Stimulated activated CD4-positive, alpha-beta T cell treated with anti-CD3 and anti-CD28 coated beads, Interleukin-15, amount 100 ng/mL, for 48 hours (primary cell): Measurements from ENCODE around the gene AKAP12.
"Not testable (repeated sequence)": the region's sequence is repeated elsewhere in the genome, so short reads cannot be mapped to it uniquely, and the experiment has no call there.

Experiments used
- DNase-seq, 2 donors: peaks; one replicate each; pipeline ENCODE4 v3.0.0-alpha.2; 2020; ENCODE audit warnings: low read depth in 2 of 2

The AKAP12 gene

DNA sequence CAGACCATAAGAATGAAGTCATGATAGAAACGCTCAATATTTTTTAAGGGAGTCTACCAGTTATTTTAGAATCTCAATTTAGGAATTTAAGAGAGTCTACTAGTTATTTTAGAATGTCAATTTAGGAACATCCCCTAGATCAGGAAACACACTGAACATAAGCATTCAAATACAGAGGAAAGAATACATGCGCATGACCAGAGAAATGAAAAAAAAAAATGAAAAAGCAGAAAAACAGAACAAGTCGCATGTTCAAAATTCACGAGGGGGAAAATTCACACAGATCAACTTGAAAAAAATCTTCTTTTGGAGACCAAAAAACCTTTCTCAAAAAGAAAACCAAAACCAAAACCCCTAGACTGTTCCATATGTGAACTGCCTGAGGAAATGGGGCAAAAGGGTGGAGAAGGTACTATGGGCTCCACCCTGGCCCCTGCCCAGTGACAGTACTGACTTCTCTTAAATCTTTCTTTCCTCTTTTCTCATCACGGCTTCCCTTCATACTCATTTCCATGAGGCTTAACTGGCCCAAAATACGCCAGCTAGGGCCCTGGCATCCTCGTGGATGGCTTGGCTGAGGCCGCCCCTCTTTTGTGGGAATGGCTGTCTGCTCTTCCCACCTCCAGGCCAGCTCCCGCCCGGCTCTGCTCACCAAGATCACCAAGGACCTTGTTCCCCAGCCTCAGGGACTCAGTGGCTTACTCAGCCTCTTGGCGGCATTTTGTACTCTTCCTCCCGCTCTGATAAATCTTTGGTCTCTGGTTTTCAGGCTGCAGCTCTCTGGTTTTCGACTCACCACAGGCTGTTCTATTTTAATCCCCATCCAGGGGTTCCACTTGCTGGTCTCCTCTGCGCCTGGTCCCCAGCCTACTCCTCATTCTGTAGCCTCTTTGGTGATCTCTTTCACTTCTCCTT lies 140.4 kb downstream of the AKAP12 start:
- DNase-seq, result no peak

DNA sequence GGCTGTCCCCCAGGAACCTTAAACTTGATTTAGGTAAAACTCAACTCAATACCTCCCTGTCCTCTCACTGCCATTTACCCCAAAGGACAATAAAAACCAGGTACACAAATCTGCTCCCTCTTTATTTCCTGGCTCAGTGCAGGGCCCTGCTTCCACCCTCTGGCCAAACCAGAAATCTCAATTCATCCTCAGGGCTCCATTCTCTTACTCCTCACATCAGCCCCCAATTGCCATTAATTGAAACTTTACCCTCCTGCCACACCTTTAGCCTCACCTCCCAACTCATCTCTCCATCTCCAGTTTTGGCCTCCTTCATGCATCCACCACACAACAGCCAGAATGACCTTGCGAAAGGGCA lies 141.1 kb downstream of the AKAP12 start:
- DNase-seq, result no peak

DNA sequence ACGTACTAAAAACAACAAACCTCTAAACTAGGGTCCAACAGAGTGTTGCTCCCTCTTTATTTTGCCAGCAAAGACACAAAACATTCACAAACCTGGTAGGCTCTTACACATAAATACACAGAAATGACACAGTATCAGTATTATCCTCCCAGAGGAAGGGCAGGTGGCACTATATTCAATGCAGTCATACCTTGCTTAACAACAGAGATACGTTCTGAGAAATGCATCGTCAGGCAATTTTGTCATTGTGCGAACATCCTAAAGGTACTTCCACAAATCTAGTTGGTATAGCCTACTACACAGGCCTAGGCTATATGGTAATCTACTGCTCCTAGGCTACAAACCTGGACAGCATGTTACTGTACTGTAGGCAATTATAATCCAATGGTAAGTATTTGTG lies 142.0 kb downstream of the AKAP12 start:
- DNase-seq, result no peak

DNA sequence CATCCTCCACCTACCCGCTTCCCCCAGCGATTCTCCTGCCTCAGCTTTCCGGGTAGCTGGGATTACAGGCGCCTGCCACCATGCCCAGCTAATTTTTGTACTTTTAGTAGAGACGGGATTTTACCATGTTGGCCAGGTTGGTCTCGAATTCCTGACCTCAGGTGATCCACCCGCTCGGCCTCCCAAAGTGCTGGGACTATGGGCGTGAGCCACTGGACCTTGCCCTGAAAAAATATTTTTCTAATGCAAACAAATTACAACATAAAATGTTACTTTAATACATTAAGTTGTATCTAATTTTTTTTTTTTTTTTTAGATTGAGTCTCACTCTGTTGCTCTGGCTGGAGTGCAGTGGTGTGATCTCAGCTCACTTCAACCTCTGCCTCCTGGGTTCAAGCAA lies 142.9 kb downstream of the AKAP12 start:
- DNase-seq, result not testable (repeated sequence)

DNA sequence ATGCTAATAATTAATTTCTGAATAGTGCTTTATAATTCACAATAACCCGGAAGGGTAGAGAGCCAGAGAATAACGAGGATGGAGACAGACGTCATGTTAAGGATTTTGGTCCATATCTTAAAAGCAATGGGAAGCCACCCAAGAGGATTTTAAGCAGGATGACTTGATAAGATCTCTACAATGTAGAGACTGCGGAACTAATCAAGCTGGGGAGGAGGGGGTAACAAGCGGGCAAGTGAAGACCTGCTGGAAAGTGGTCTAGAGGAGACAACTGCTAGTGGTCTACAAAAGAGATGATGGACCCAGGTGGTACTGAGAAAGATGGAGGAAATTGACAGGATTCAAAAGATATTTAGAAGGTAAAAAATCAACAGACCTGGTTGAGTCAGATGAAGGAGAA lies 144.4 kb downstream of the AKAP12 start:
- no peak for DNase-seq

DNA sequence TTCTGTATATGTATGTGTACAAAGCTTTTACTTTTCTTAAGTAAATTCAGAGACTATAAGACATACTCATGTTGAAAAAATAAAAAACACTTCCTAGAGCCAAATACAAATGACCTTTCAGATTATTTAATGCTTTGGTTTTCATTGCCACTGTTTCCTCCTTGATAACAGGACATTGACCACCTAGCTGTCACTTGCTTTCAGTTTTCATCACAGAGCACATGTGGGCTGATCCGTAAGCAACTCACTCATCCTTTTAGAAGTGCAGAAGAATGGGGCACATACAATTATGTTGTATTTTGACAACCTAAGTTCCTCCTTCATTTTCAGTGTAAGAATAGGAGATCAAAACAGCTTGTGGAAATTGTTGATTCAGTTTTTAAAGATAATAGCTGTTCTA lies 145.4 kb downstream of the AKAP12 start:
- no peak for DNase-seq

DNA sequence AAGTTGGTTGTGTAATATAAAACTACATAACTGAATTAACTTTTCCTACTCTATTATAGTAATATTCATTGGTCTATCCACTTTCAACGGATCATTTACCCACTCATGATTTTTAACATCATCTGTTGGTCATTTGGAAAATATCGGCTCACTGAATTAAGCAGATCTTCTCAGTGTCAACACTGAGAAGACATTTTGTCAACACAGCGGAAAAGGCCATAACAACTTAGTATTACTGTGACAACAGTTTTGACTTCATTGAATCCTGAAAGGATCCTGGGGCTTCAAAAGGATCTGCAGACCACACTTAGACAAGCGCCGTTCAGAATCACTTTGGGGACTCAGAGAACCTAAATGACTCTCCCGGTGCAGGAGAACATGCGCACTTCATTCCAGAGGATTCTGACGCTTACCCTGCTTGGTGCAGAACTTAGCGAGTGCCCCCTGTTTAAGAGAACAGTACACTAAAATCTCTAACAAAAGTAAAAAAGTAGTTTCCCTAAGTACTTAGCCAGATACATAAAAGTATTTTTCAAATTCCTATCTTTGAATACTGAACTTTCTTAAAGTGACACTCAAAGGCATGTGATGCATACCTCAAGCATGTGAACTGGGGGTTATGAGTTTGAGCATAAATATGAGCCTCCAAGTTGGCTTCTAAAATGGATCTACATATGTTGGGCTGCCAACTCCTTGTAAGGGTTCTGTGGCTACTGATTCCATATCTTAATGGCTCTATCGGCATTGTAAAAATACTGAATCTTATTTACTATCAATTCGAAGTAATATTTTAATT lies 147.6 kb downstream of the AKAP12 start:
- no peak for DNase-seq

DNA sequence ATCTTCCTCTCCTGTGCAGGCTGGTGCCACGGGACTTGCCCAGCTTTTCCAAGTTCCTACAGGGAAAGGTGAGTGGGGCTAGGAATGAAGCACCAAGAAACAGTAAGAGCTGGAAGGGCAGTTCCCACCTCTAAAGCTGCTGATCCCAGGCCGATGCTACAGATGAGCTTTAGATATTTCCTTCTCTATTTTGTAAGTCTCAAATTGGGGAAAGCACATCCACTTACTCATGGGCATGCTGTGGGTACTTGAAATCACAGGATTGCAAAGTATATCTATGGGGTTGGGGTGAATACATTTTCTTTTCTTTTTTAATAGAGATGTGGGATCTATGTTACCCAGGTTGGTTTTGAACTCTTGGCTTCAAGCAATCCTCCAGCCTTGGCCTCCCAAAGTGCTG lies 148.5 kb downstream of the AKAP12 start:
- no peak for DNase-seq

DNA sequence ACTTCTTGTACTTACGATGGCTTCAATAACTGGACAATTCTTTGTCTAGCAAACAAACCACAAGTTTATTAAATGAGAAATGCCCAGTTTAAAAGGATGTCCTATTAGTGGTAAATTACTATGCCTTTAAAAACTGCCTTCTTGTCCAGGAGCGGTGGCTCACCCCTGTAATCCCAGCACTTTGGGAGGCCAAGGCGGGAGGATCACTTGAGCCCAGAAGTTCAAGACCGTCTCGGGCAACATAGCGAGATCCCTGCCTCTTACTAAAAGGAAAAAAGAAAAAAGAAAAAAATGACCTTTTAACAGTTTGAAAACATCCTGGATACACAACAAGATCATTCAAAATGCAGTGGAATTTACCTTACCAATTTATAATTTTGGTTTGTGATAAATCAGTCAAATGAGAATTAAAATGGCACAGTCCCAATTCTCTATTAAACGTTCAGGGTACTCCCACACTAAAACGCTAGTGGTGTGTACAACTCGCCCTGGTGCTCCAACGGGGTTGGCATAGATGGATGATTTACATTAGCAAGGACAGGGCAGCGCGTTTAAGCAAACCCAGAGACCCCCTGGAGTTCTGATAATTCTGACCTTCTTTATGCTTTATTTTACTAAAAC lies 149.3 kb downstream of the AKAP12 start:
- DNase-seq, result no peak

DNA sequence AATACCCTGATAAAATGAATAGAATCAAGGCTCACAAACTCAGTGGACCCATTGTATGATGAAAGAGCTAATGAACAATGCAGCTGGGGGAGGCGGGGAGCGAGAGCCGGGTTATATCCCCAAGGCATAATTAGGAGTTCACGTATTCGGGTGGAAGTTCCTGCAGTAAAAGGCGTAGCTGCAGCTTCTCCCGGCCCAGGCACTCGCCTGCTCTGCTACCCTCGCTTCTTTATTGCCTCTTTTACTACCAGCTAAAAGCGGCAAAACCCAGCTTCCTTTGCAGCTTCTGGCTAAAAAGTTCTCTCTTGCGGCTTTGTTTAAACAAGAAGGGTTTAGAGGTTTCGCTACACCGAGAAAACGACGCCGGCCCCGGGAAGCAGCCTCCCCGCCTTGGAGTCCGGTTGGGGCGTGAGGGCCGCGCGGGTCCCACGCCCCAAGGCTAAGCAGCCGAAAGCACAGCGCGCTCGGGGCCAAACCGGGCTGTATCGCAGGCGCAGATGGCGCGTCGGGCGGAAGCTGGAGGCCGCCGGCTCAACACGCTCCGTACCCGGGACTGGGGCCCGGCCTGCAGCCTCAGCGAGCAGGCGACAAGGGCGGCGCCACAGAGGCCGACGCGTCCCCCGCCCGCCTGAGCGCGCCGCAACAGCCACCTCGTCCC lies 150.0 kb downstream of the AKAP12 start:
- DNase-seq, result no peak

DNA sequence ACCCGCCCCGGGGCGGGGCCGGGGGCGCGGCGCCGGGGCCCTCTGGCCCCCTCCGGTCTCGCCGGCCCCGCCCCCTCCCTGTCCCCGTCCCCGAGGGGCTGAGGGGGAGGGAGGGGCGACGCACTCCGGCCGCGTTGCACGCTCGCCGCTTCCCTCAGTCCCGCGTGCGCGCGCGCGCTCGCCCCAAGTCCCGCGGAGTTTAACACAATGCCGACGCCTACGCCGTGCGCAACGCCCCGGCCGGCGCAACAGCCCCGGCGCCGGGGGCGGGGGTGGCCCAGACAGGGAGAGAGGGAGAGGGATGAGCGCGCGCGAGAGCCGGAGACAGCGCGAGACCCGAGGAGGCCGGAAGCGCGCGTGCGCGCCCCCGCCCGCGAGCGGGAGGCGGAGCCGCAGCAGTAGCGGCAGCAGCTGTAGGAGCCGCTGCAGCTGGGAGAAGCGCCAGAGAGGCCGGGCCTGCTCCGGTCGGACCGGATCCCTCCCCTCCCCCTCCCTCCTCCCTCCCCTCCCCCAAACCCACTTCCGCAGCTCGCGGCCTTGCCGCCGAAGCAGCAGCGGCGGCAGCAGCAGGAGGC lies 150.6 kb downstream of the AKAP12 start:
- peak; percentile 96 to 97 for DNase-seq

DNA sequence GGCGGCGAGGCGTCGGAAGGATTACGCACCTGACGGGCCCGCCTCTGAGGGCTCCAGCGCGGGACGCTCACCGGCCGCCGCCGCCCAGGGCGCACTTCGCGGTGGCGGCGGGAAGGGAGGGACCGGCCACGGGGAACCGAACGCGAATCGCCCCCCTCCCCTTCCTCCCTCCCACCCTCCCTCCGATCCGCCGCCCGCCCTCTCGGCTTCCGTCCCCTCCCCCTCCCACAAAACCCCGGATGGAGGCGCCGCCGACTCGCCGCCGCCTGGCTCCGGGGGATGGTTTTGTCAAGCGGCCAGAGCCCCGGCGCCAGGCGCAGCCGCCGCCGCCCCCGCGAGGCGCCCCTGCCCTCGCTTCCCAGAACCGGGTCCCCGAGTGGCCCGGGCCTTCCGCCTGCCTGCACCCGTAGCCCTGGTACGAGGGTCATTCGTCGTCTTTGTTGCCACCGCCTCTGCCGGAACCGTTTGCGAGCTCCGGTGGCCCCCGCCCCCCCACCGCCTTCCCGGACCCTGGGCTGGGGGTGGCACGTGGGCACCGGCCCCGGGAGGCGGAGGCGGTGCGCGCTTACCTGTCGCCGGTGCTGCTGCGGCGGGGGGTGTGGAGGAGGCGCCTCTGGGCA lies 151.2 kb downstream of the AKAP12 start:
- peak; percentile 58 to 72 for DNase-seq

DNA sequence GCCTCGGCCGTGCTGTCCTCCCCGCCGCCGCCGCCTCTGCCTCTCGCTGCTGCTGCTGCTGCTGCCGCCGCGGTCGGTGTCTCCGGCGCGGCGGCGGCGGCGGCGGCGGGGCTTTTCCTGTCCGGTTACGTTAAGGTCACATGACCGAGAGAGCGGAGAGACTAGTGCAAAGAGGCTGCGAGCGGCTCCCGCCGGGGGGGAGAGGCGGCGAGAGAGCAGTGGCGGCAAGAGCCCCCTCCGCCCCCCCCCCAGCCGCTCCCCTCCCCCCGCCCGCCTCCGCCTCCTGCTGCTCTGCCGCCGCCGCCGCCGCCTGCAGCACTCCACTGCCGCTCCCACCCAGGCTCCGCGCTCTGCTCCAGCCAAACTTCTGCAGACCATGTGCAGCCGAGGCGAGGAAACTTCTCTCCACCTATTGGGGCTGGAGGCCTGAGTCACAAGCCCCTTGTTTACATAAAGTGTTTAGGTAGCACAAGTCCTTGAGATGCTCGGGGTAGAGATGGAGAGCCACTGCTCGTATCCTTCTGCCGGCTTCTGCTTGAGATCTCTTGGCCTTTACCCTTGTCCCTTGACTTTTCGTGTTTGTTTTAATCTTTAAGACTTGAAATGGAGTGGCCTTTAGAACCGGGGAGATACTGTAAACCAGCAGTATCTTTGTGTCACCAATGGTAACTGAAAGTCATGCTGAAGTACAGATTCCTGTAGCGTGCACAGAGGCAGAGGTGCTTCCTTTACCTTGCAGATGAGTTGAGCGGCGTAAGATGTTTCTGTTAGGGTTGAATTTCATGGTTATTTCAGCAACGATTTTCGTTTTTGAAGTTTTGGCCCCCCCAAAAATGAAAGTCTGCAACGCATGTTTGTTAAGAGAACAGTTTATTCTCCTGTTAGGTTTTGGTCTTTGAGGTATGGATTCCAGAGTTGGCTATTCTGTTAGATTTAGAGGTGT lies 152.0 kb downstream of the AKAP12 start, which contains the start of gene ZBTB2:
Gene ZBTB2, minus strand, starts transcription at position 89 of the 943 bp plus-strand sequence. CDS start 17,922 bp downstream, outside the sequence.
- peak; percentile 42 to 58 for DNase-seq

DNA sequence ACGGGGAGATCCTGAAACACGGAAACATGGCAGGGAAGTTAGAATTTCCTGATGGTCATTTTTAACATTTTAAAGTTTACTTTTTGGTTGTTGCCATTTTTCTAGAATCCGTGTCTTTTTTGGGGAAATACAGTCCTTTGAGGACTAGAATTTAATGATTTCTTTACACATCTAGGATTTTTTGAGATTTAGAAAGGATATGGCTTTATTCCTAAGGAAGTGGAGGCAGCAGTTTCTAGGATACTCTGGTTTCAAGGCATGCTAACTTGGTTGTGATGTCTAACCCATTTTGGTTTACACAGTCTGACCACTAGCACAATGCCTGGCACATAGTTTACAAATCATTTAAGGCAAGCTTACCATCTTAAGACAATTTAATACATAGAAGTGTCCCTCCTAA lies 152.7 kb downstream of the AKAP12 start:
- DNase-seq, result no peak

DNA sequence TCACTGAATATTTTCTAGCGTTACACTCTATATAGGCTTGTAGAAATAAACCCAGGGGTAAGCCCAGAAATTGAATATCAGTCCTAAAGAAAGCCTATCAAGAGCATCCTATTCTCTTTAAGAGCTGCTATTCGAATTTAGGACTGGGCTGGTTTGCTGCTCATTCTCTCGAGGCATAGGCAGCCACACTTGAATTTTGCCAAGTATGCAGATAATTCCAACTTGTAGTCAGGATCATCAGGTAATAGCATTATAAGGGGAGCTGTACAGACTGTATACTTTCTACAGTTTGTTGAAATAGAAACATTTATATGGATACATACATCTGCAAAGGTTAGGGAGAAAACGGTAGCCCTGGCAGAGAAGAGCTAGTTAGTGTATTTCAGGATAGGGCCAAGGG lies 153.6 kb downstream of the AKAP12 start:
- DNase-seq, result no peak

DNA sequence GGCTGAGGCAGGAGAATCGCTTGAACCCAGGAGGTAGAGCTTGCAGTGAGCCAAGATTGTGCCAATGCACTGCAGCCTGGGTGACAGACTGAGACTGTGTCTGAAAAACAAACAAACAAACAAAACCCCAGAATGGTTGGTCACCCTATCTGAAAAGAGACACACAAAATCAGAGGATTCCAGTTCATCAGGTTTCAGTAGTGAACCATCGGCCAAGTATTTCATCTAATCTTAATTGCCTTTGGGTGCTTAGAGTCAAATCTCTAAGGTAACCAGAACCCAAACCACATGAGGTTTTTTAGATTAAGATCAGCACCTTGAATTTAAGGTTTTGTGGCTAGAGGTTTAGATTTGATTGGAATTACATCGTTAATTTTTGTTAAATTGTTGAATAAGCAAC lies 159.9 kb downstream of the AKAP12 start:
- DNase-seq, result no peak

DNA sequence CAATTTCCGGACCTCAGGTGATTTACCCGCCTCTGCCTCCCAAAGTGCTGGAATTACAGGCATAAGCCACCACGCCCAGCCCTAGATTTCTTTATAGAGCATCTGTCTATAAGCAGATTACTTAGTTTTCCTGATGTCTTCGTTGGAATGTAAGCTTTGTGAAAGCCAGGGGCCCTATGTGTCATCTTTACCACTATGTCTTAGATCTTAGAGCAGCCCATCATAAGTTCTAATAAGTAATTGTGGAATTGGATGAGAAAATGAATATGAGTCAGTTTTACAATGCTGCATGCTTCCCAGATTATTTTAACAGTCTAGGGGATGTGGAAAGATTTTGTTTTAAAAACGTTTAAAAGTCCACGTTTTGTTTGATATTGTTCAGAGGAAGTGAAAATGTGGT lies 160.7 kb downstream of the AKAP12 start:
- DNase-seq, result no peak

DNA sequence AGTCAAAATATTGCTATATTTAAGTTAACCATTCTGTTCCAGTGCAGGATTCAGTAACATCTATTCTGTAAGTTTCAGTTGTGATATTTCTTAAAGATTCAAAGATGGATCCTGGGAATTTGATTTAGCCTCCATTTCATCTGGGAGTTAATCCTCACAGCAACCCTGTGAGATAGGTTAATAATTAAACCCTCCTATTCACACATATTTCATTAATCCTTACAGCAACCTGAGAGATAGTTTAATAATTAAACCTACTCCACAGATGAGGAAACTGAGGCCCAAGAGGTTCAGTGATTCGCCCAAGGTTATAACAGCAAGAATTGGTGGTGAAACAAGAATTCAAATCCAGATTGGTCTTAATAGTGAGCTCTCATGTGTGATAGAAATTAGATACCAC lies 162.5 kb downstream of the AKAP12 start:
- no peak for DNase-seq

DNA sequence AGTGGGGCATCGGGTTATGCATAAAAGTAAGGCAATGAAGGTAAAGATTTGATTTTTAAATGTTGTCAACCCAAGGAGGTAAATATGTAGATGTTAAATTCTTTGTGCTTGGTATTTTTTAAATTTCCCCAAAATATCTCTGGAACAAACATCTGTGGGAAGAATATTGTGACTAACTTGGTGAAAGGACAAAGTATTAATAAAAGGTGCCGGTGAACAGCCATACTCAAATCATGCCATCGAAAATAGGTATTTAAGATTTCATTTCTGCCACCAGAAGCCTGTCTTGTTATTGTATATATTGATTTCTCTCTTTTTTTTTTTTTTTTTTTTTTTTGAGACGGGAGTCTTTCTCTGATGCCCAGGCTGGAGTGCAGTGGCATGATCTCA lies 164.1 kb downstream of the AKAP12 start:
- no peak for DNase-seq
